Heart right ventricle (tissue), 16 donors: ENCODE results near the gene RAB8B. TPM values are rescaled to one million over a fixed set of nuclear protein-coding genes. Genes with fewer than 3 reads are reported as not detected.

Experiments used
- ATAC-seq, 8 donors: fragments of 200-7000 bp; cut with Tn5 transposase; one replicate each; pipeline ENCODE4 v1.9.1; 2020; ENCODE audit warnings: mild to moderate bottlenecking in 8 of 8, moderate library complexity in 8 of 8, moderate number of reproducible peaks in 1 of 8
- DNase-seq, 2 donors: peaks; one replicate each; pipeline ENCODE4 v3.0.0-alpha.2; 2020
- H3K27ac ChIP-seq, 10 donors: fragments of 200-600 bp; sonication (generic) in 2 of 10; one replicate each; pipeline versions ENCODE4 v1.5.0 to v1.8.0; 2020 to 2022; ENCODE audit warnings: mild to moderate bottlenecking in 3 of 10
- H3K27me3 ChIP-seq, 7 donors: fragments of 200-600 bp; one replicate each; pipeline ENCODE4 v1.8.0; 2021 to 2022; ENCODE audit warnings: mild to moderate bottlenecking in 2 of 7
- H3K36me3 ChIP-seq, 9 donors: fragments of 200-600 bp; sonication (generic) in 1 of 9; one replicate each; pipeline versions ENCODE4 v1.5.0 to v1.8.0; 2020 to 2022; ENCODE audit warnings: mild to moderate bottlenecking in 2 of 9
- H3K4me1 ChIP-seq, 9 donors: fragments of 200-600 bp; sonication (generic) in 1 of 9; one replicate each; pipeline versions ENCODE4 v1.5.0 to v1.8.0; 2020 to 2022; ENCODE audit warnings: mild to moderate bottlenecking in 4 of 9
- H3K4me3 ChIP-seq, 10 donors: fragments of 200-600 bp; sonication (generic) in 2 of 10; one replicate each; pipeline versions ENCODE4 v1.5.0 to v1.8.0; 2020 to 2022; ENCODE audit warnings: mild to moderate bottlenecking in 7 of 10, moderate library complexity in 2 of 10
- H3K9me3 ChIP-seq, 11 donors: fragments of 200-600 bp in 10 of 11; sonication (generic) in 2 of 11; one replicate each; pipeline versions ENCODE4 v1.5.0 to v1.8.0; 2013 to 2022; ENCODE audit warnings: mild to moderate bottlenecking in 2 of 11, control low read depth in 1 of 11, moderate library complexity in 1 of 11
- CTCF ChIP-seq, 9 donors: fragments of 200-600 bp; sonication (generic) in 2 of 9; IDR thresholded peaks; one replicate each; pipeline versions ENCODE4 v1.5.0 to v1.8.0; 2021 to 2022; ENCODE audit warnings: antibody characterized with exemption in 9 of 9, mild to moderate bottlenecking in 5 of 9, moderate library complexity in 1 of 9
- WGBS, 2 donors: extraction: QIAGEN DNeasy Blood & Tissue Kit; methylation state at CpG; one replicate each; pipeline ENCODE4 v1.1.7; 2013; ENCODE audit warnings: inconsistent platforms in 1 of 2; 5-methylcytosine and 5-hydroxymethylcytosine counted together
- intact Hi-C, 10 donors: fragments of 100-400 bp; cut with DNase I; formaldehyde crosslinking; loops; one replicate each; pipeline versions ENCODE4 v1.11.1 to v1.14.2; 2022
- polyA plus RNA-seq, 2 donors: library from polyadenylated mRNA; stranded (reverse); fragments of 200-250 nt; gene quantifications; one replicate each; pipeline ENCODE4 v1.2.3, GENCODE V29; 2013
- total RNA-seq, 10 donors: library from RNA; stranded (reverse); fragmentation: NEBNext Ultra II Directional in 3 of 10; extraction: Animal tissue kit (Norgen Biotek cat#: 25700) in 3 of 10; gene quantifications; one replicate each; pipeline versions ENCODE4 v1.2.1 to v1.2.4, GENCODE V29; 2021 to 2023
- donor health status: Arrhythmogenic right ventricular cardiomyopathy.
- donor health status: ischemic (EF 13 %, LVEDD 7.1; RV severe dilation, severe dysfunction).
- donor health status: healthy with polysubstance abuse.
- donor health status: DM: no; HTN: yes; CAD: no.
- donor health status: DM: no; HTN: no; CAD: no.
- donor health status: ischemic (EF 25% LVEDD 6.9; RV normal size, moderate dysfunction).
- donor health status: ischemic (EF 25% LVEDD 5.7; RV mildly dilated, moderate dysfunction).
- donor health status: healthy.
- donor health status: DM: yes; HTN: yes; CAD: no.
- donor health status: Ischemic cardiomyopathy.
- donor health status: ischemic (EF 35%, LVEDD 5.7; RV mildly dilated, moderate dysfunction).
- donor health status: nonischemic (EF 11% LVEDD 7.7; RV severe dilation, severe dysfunction).
- donor health status: DM: yes; HTN: yes; CAD: no.
- donor health status: PGD.
- donor health status: ischemic (EF 29% LVEDD 5.4; RV normal size, mild dysfunction).
- donor health status: nonischemic (EF 23%, LVEDD 6.1; RV moderate dilation, normal function).

The RAB8B gene
- total and polyA plus RNA-seq, 12 donors: 4.4 to 27.7 (median 6.9) TPM

- WGBS, 2 donors: 71 to 73% methylated on average over 3 of the region's 3 CpGs
- intact Hi-C loops: loop anchor here in 2 of 10 donors (10.0 kb wide), 2 partner anchors 49 to 79 kb away; partner anchors contain the start of gene APH1B (in 1 of the 2)
Measured at GRCh38 chr15:63195569-63196015, 6.2 kb downstream of the RAB8B start.

GRCh38 chr15:63196842-63197241 lies 7.4 kb downstream of the RAB8B start:
- intact Hi-C loops: loop anchor here in 2 of 10 donors (10.0 kb wide), 2 partner anchors 48 to 78 kb away; partner anchors contain the start of gene APH1B (in 1 of the 2)
- Histone ChIP-seq H3K4me1 (peaks cover 5 to 99% (median 34%) of the 10 kb centered on the region in 9 donors), H3K36me3 (peaks cover 0 to 9% (median 0%) of the 10 kb centered on the region in 9 donors), H3K4me3 (no peak overlapping the region), H3K27me3 (no peaks in the 10 kb centered on the region), H3K9me3 (no peaks in the 10 kb centered on the region), H3K27ac (no peak overlapping the region)
- DNase-seq (no peak), ATAC-seq (no peak)
- 80 to 85% methylated on average over 1 of the region's 1 CpG for WGBS, 2 donors
- no peak for TF ChIP-seq CTCF (IDR thresholded peaks at IDR 0.05)

More at GRCh38 chr15:63195569-63196015, 6.2 kb downstream of the RAB8B start:
- TF ChIP-seq CTCF (IDR thresholded peaks at IDR 0.05): no peak
- peak overlapping the region in 5 of 10 donors; percentile 20 to 92 (median 33) for H3K27ac ChIP-seq
- no peaks in the 10 kb centered on the region for H3K27me3 ChIP-seq
- H3K9me3 ChIP-seq: no peaks in the 10 kb centered on the region
- H3K4me3 ChIP-seq: no peak overlapping the region
- H3K4me1 ChIP-seq: peaks cover 6 to 100% (median 44%) of the 10 kb centered on the region in 9 donors
- peaks cover 0 to 9% (median 0%) of the 10 kb centered on the region in 9 donors for H3K36me3 ChIP-seq
- ATAC-seq (peak in 1 of 8 donors; percentile 41), DNase-seq (no peak)

- Histone ChIP-seq H3K4me1 (peaks cover 5 to 99% (median 34%) of the 10 kb centered on the region in 9 donors), H3K9me3 (no peaks in the 10 kb centered on the region), H3K36me3 (peaks cover 0 to 9% (median 0%) of the 10 kb centered on the region in 9 donors), H3K27ac (peak overlapping the region in 1 of 10 donors; percentile 16), H3K27me3 (no peaks in the 10 kb centered on the region), H3K4me3 (no peak overlapping the region)
- intact Hi-C loops: loop anchor here in 2 of 10 donors (10.0 kb wide), 2 partner anchors 47 to 77 kb away; partner anchors contain the start of gene APH1B (in 1 of the 2)
- no peak for TF ChIP-seq CTCF (IDR thresholded peaks at IDR 0.05)
- ATAC-seq (no peak), DNase-seq (no peak)
- WGBS, 2 donors: 94 to 100% methylated on average over 1 of the region's 1 CpG
Measured at GRCh38 chr15:63197626-63198025, 8.2 kb downstream of the RAB8B start.

- Histone ChIP-seq H3K9me3 (no peaks in the 10 kb centered on the region), H3K4me1 (peaks cover 5 to 99% (median 33%) of the 10 kb centered on the region in 9 donors), H3K27me3 (no peaks in the 10 kb centered on the region), H3K36me3 (peaks cover 0 to 9% (median 0%) of the 10 kb centered on the region in 9 donors), H3K27ac (no peak overlapping the region), H3K4me3 (no peak overlapping the region)
- ATAC-seq: no peak
- 69 to 72% methylated on average over 8 of the region's 8 CpGs for WGBS, 2 donors
- no peak for DNase-seq
- intact Hi-C loops: loop anchor here in 2 of 10 donors (10.0 kb wide), 2 partner anchors 46 to 76 kb away; partner anchors contain the start of gene APH1B (in 1 of the 2)
- no peak for TF ChIP-seq CTCF (IDR thresholded peaks at IDR 0.05)
Measured at GRCh38 chr15:63198371-63199250, 9.2 kb downstream of the RAB8B start.
